Stimulated activated CD8-positive, alpha-beta memory T cell treated with anti-CD3 and anti-CD28 coated beads, Interleukin-2, amount 100 ng/mL, for 48 hours (primary cell): ENCODE measurements around the gene CD248.
"Not testable (repeated sequence)": the region's sequence is repeated elsewhere in the genome, so short reads cannot be mapped to it uniquely, and the experiment has no call there.

Experiments
- DNase-seq, 2 donors: peaks; one replicate each; pipeline ENCODE4 v3.0.0-alpha.2; 2020; ENCODE audit warnings: low read depth in 2 of 2

CD248 gene

GRCh38 chr11:66276619-66277018, 40.2 kb downstream of the CD248 start:
- DNase-seq, result not testable (repeated sequence)

GRCh38 chr11:66275984-66276612, 40.7 kb downstream of the CD248 start:
- DNase-seq, result no peak

GRCh38 chr11:66275396-66275795, 41.4 kb downstream of the CD248 start:
- DNase-seq, result no peak

- DNase-seq, result no peak
These were observed 42.6 kb downstream of the CD248 start for GRCh38 chr11:66274219-66274618.

GRCh38 chr11:66272596-66272995, 44.2 kb downstream of the CD248 start:
- DNase-seq, result no peak

GRCh38 chr11:66271816-66272215, 45.0 kb downstream of the CD248 start:
- DNase-seq, result no peak

GRCh38 chr11:66268952-66269905, 47.6 kb downstream of the CD248 start:
- no peak for DNase-seq

- DNase-seq, result peak; percentile 100
These were observed 48.4 kb downstream of the CD248 start, which contains the start of gene RAB1B for GRCh38 chr11:66268244-66268951. Gene RAB1B, plus strand, starts transcription at chr11:66268639. Its CDS starts 41 bp downstream, at chr11:66268680.

GRCh38 chr11:66267379-66268243, 49.2 kb downstream of the CD248 start:
- DNase-seq, result peak; percentile 88

GRCh38 chr11:66267039-66267378, 49.8 kb downstream of the CD248 start:
- no peak for DNase-seq

GRCh38 chr11:66266378-66267038, 50.3 kb downstream of the CD248 start:
- no peak for DNase-seq

- no peak for DNase-seq
These were observed 51.1 kb downstream of the CD248 start for GRCh38 chr11:66265531-66266377.

GRCh38 chr11:66264914-66265313, 51.9 kb downstream of the CD248 start:
- peak in 1 of 2 donors; percentile 46 for DNase-seq
